HCT116 (cell line): Measurements from ENCODE around the gene TRPV5.

Experiments
- EZH2 ChIP-seq: fragments of 200-600 bp; sonication (generic); IDR thresholded peaks from 2 replicates; pipeline ENCODE4 v1.6.1; 2017; ENCODE audit warnings: antibody characterized with exemption, mixed run types
- POLR2A ChIP-seq: IDR thresholded peaks from 2 replicates; pipeline ENCODE4 v1.7.0; 2011; ENCODE audit warnings: borderline replicate concordance; ENCODE audit not compliant: insufficient read depth, insufficient read length; ENCODE audit errors: extremely low read depth
- SP1 ChIP-seq: IDR thresholded peaks from 2 replicates; pipeline ENCODE4 v1.6.1; 2012; ENCODE audit warnings: low read depth
- ZNF274 ChIP-seq: fragments of 200-500 bp; sonication (Bioruptor generic); IDR thresholded peaks from 2 replicates; pipeline ENCODE4 v1.6.1; 2014; ENCODE audit warnings: mild to moderate bottlenecking, low read depth, low read length, inconsistent platforms
- TF ChIP-seq, protein P1 (sequence below), 3 experiments: fragments of 200-600 bp in 1 of 3; sonication (generic) in 1 of 3; IDR thresholded peaks in 2 of 3; conservative IDR thresholded peaks in 1 of 3; 2 replicates each; pipeline ENCODE4 v1.5.1; 2012 to 2017; ENCODE audit warnings: low read depth in 2 of 3, low read length in 2 of 3, antibody characterized with exemption in 1 of 3, borderline replicate concordance in 1 of 3, control low read depth in 1 of 3, mild to moderate bottlenecking in 1 of 3, mixed read lengths in 1 of 3, mixed run types in 1 of 3, moderate library complexity in 1 of 3; ENCODE audit not compliant: insufficient read depth in 1 of 3

DNA sequence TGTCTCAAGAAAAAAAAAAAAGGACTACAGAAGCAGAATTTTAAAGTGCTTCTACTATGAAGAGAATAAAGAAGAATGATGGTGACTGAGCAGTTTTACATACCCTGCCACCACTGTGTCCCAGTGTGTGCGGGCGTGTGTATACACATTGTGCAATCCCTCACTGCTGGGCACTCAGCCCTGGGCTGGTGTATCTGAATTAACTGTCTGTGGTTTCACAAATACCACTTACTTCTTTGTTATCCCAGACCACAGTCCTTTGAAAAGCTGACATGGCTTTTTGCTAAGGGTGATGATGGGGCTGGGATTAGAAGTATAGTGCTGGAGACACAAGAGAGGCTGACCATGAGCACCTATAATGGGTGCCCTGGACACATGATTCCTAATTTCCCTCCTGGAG lies 26.9 kb downstream of the TRPV5 start:
- no peak for TF ChIP-seq SP1
- TF ChIP-seq, protein P1, sequence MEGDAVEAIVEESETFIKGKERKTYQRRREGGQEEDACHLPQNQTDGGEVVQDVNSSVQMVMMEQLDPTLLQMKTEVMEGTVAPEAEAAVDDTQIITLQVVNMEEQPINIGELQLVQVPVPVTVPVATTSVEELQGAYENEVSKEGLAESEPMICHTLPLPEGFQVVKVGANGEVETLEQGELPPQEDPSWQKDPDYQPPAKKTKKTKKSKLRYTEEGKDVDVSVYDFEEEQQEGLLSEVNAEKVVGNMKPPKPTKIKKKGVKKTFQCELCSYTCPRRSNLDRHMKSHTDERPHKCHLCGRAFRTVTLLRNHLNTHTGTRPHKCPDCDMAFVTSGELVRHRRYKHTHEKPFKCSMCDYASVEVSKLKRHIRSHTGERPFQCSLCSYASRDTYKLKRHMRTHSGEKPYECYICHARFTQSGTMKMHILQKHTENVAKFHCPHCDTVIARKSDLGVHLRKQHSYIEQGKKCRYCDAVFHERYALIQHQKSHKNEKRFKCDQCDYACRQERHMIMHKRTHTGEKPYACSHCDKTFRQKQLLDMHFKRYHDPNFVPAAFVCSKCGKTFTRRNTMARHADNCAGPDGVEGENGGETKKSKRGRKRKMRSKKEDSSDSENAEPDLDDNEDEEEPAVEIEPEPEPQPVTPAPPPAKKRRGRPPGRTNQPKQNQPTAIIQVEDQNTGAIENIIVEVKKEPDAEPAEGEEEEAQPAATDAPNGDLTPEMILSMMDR (IDR thresholded peaks at IDR 0.05 in 2 of 3, conservative IDR thresholded peaks at IDR 0.05 in 1 of 3; ENCODE audit: borderline replicate concordance in 1 of 3, insufficient read depth in 1 of 3, low read depth in 2 of 3, low read length in 2 of 3), result no peak
- no peak for TF ChIP-seq EZH2
- TF ChIP-seq POLR2A, result no peak
- no peak for TF ChIP-seq ZNF274
